ENCODE results near the gene TTC21A.

The TTC21A gene

DNA sequence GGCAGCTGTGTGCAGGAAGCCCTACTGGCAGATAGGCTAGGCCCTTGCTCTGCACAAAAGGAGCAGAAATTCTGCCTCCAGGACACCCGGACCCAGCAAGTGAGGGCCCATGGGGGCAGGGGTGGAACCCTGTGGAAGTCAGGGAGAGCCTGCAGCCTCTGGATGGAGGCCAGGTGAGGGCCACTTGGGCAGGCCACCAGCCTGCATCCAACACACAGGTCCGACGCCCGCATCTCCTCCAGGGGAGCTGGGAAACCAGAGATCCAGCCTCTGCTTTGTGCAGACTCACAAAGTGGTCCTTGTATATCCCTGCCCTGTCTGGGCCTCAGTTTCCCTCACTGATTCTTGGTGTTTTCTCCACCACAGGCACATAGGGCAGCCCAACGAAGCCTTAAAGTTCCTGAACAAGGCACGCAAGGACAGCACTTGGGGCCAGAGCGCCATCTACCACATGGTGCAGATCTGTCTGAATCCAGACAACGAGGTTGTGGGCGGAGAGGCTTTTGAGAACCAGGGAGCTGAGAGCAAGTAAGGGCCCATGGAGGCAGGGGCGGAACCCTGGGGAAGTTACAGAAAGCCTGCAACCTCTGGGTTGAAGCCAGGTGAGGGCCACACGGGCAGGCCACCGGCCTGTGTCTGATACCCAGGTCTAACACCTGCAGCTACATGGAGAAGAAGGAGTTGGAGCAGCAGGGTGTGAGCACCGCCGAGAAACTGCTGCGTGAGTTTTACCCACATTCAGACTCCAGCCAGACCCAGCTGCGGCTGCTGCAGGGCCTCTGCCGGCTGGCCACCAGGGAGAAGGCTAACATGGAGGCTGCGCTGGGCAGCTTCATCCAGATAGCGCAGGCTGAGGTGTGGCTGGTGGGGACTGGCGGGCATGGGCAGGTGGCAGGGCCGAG, 29.3 kb downstream of the TTC21A start:
- Mint-ChIP-seq H3K4me1 (peaks cover 41% of the 10 kb centered on the region), H3K9me3 (no peaks in the 10 kb centered on the region), H3K4me3 (no peak overlapping the region), H3K27me3 (no peaks in the 10 kb centered on the region), H3K27ac (no peak overlapping the region), H3K36me3 (peaks cover 27% of the 10 kb centered on the region)
- ATAC-seq = no peak

DNA sequence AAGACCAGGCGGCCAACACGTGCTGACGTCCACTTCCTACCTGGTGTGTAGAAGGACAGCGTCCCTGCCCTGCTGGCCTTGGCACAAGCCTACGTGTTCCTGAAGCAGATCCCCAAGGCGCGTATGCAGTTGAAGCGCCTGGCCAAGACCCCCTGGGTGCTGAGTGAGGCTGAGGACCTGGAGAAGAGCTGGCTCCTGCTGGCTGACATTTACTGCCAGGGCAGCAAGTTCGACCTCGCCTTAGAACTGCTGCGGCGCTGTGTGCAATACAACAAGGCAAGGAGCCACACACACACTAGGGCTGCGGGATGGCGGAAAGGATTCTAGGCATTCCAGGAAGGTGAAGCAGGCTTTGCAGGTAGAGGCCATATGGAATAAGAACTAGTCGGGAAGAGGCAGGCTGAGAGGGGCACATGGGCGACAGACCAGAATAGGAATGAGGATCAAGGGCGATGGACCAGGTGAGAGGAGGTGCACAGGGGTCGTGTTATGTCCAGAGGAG, 30.0 kb downstream of the TTC21A start:
- Mint-ChIP-seq H3K9me3 (no peaks in the 10 kb centered on the region), H3K27me3 (no peaks in the 10 kb centered on the region), H3K4me1 (peaks cover 48% of the 10 kb centered on the region), H3K36me3 (peaks cover 31% of the 10 kb centered on the region), H3K27ac (no peak overlapping the region), H3K4me3 (no peak overlapping the region)
- ATAC-seq = no peak

DNA sequence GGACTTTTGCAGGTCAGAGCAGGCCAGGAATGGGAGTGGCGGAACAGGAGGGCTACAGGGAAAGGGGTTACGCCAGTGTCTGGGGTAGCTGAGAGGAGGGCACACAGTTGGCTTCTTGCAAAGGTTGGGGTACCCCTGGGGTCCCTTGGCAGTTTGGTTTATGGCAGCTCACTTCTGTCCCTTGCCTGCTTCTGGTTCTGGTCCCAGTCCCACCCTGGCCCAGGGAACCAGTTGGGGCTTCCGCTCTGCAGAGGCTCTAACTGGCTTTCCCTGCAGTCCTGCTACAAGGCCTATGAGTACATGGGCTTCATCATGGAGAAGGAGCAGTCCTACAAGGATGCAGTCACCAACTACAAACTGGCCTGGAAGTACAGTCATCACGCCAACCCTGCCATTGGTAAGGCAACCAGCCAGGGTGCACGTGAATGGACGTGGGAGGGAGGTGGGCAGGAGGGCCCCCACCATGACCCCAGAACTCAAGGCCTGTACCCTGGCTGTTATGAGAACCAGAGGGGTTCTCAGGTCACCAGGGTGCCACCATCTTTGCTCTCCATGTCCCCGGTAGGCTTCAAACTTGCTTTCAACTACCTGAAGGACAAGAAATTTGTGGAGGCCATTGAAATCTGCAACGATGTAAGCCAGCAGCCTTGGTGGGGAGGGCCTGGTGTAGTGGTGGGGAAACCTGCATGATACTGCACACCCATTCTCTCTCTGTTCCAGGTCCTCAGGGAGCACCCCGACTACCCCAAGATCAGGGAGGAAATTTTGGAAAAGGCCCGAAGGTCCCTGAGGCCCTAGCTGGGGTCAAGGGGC, 30.7 kb downstream of the TTC21A start:
- Mint-ChIP-seq H3K27ac (peak overlapping the region; percentile 62), H3K27me3 (no peaks in the 10 kb centered on the region), H3K4me1 (peaks cover 56% of the 10 kb centered on the region), H3K36me3 (peaks cover 34% of the 10 kb centered on the region), H3K9me3 (no peaks in the 10 kb centered on the region), H3K4me3 (no peak overlapping the region)
- ATAC-seq = no peak

GRCh38 chr3:39138804-39139415, 31.4 kb downstream of the TTC21A start:
- ATAC-seq = peak; percentile 55
- peak overlapping the region; percentile 62 for H3K27ac Mint-ChIP-seq
- no peaks in the 10 kb centered on the region for H3K27me3 Mint-ChIP-seq
- no peaks in the 10 kb centered on the region for H3K9me3 Mint-ChIP-seq
- H3K36me3 Mint-ChIP-seq = peaks cover 32% of the 10 kb centered on the region
- peaks cover 54% of the 10 kb centered on the region for H3K4me1 Mint-ChIP-seq
- H3K4me3 Mint-ChIP-seq = no peak overlapping the region

DNA sequence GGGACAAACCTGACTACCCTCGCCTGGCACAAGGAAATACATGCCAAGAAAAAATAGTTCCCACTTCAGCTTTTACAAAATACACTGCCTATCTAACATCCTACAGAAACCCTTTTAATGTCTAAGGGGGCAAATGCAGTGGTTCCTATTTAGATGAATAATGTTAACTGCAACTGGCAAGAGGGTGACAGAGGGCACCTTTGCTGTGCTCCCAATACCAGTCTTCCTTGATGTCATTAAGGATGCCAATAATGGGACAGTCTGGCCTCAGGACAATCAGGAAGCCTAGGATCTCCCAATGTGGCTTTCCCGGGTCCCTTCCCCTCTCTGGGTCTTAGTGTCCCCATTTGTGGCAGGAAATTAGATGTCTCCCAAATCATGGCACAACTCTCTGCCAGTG, 32.0 kb downstream of the TTC21A start:
- Mint-ChIP-seq H3K4me1 (peaks cover 54% of the 10 kb centered on the region), H3K36me3 (peaks cover 36% of the 10 kb centered on the region), H3K9me3 (no peaks in the 10 kb centered on the region), H3K4me3 (no peak overlapping the region), H3K27ac (peak overlapping the region; percentile 62), H3K27me3 (no peaks in the 10 kb centered on the region)
- no peak for ATAC-seq

DNA sequence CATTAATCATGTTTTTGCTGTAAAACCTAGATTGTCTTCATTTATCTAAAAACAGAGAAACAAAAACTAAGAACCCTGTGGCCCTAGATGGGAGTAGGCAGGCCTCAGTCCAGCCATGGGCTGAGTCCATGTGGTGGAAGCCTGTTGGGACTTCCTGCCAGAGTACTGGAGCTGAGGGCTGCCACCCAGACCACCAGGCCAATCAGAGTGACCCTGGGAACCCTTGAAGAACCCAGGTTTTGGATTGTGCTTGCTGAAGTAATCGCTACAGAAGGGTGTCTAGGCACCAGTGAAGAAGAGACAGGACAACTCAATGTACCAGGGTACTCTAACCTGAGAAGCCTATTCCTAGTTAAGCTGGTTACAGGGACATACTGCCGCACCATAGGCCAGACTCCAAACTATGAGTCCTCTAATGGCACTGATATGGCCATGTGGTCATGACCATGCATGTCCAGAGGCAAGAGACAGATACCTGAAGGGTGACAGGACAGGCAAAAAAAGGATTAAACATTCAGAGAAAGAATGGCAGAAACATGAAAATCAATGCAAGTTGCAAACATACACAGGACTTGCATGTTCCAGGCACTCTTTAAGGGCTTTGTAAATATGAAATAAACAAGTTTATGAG, 33.0 kb downstream of the TTC21A start:
- Mint-ChIP-seq H3K4me3 (no peak overlapping the region), H3K27ac (peak overlapping the region; percentile 77)

DNA sequence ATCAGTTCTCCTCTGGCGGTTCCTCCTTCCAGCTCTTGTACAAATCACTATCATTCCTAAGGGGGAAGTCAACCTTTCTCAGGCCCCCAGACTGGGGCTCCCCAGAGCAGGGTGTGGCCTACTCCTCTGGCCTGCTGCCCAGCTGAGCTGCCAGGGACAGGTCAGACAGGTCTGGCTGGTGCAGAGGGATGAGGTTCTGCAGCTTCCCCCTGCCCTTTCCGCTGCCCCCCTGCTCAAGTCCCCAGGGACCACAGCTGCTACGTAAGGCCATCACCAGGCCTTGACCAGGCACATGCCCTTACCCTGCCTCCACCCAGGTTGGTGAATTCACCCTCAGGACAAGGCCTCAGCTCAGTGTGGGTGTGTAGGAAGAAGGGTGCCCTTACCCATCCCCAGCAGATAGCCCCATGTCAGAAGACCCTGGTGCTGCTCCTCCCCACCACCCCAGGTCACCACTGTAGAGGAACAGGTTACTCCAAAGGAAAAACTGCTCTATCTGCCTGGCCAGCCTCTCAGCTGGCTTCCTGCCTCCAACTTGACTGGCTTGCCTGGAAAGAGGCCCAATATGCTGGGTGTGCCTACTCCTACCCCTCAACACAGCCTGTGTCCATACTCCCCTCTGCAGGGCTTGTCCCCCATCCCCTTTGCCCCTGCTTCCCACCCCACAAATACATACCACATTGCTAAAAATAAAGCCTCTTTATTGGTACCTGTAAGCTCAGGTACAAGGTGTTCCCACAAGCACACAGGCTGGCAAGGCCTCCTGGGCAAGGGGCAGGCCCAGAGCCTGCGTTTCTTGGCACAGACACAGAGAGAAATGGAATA, 33.9 kb downstream of the TTC21A start:
- no peaks in the 10 kb centered on the region for H3K27me3 Mint-ChIP-seq
- peak; percentile 50 for ATAC-seq
- H3K36me3 Mint-ChIP-seq = peaks cover 48% of the 10 kb centered on the region
- peak overlapping the region; percentile 77 for H3K27ac Mint-ChIP-seq
- no peaks in the 10 kb centered on the region for H3K9me3 Mint-ChIP-seq
- H3K4me3 Mint-ChIP-seq = no peak overlapping the region
- peaks cover 66% of the 10 kb centered on the region for H3K4me1 Mint-ChIP-seq

More for the DNA sequence above, 33.0 kb downstream of the TTC21A start:
- Mint-ChIP-seq H3K27me3 (no peaks in the 10 kb centered on the region), H3K36me3 (peaks cover 41% of the 10 kb centered on the region), H3K9me3 (no peaks in the 10 kb centered on the region), H3K4me1 (peaks cover 58% of the 10 kb centered on the region)
- ATAC-seq = no peak

- H3K4me3 Mint-ChIP-seq = no peak overlapping the region
- H3K27me3 Mint-ChIP-seq = no peaks in the 10 kb centered on the region
- ATAC-seq = no peak
- H3K9me3 Mint-ChIP-seq = no peaks in the 10 kb centered on the region
- peaks cover 67% of the 10 kb centered on the region for H3K4me1 Mint-ChIP-seq
- peaks cover 49% of the 10 kb centered on the region for H3K36me3 Mint-ChIP-seq
- peak overlapping the region; percentile 77 for H3K27ac Mint-ChIP-seq
These were observed 34.6 kb downstream of the TTC21A start for GRCh38 chr3:39142067-39142466.

DNA sequence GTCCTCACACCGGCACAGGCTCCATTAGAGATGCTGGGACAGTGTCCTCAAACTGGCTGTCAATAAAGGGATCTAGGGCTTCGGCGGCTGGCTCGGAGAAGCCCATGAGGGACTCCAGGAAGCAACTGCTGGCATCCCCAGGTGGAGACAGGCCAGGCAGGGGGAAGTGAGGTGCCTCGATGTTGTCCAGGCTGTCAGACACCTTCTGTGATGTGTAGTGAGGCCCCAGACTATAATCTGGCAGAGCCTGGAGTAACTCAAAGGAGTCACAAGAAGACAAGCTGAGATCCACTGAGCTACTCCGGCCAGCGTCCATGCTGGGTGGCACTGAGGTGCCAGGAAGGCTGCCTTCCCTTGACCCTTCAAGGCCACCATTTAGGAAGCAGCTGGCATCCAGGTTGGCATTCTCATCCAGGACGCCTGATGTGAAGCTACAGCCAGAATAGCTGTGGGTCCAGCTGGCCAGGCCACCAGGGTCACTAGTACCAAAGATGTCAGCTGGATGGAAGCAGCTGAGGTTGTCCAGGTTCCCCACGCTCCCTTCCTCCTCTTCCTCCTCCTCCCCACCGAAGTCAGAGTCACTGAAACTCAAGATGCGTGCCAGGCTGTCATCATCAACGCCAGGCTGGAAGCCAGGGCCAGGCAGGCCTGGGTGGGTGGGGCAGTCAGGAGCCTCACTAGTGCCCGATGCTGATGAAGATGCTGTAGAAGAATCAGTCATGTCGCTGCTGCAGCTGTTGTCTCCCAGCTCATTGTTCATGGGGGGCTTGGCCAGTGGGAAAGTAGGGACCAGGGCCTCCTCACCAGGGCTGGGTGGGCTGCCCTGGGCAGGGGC, 35.8 kb downstream of the TTC21A start:
- peak overlapping the region; percentile 77 for H3K27ac Mint-ChIP-seq
- ATAC-seq = no peak
- peaks cover 49% of the 10 kb centered on the region for H3K36me3 Mint-ChIP-seq
- H3K4me3 Mint-ChIP-seq = no peak overlapping the region
- H3K27me3 Mint-ChIP-seq = no peaks in the 10 kb centered on the region
- no peaks in the 10 kb centered on the region for H3K9me3 Mint-ChIP-seq
- peaks cover 79% of the 10 kb centered on the region for H3K4me1 Mint-ChIP-seq

DNA sequence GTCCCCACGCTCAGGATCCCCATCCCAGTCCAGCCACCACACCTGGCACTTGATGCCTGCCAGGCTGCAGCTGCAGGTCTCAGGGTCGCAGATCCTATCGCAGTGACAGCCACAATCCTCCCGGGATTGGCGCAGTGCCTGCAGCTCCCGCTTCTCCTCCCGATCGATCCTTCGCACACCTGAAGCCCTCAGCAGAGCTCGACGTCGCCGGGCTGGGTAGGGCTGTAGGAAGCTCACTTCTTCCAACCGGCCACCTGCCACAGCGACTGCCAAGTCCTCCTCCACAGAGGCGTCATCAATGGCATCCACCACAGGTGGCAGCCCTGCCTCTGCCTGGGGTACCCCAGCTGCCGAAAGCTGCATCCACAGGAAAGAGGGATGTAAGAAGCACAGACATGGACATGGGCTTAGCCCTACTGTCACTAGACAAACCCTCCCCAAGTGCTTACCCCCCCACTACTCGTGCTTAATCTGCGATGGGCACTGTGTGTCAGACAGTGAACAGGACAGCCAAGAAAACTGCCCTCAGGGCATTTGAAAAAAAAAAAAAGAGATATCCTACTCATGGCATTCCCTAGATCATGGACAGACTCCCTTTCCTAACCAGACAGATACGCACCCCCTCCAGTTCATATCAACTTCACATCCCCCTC, 36.7 kb downstream of the TTC21A start:
- no peak overlapping the region for H3K27ac Mint-ChIP-seq
- H3K36me3 Mint-ChIP-seq = peaks cover 49% of the 10 kb centered on the region
- no peaks in the 10 kb centered on the region for H3K27me3 Mint-ChIP-seq
- peaks cover 82% of the 10 kb centered on the region for H3K4me1 Mint-ChIP-seq
- no peak overlapping the region for H3K4me3 Mint-ChIP-seq
- no peak for ATAC-seq
- no peaks in the 10 kb centered on the region for H3K9me3 Mint-ChIP-seq

DNA sequence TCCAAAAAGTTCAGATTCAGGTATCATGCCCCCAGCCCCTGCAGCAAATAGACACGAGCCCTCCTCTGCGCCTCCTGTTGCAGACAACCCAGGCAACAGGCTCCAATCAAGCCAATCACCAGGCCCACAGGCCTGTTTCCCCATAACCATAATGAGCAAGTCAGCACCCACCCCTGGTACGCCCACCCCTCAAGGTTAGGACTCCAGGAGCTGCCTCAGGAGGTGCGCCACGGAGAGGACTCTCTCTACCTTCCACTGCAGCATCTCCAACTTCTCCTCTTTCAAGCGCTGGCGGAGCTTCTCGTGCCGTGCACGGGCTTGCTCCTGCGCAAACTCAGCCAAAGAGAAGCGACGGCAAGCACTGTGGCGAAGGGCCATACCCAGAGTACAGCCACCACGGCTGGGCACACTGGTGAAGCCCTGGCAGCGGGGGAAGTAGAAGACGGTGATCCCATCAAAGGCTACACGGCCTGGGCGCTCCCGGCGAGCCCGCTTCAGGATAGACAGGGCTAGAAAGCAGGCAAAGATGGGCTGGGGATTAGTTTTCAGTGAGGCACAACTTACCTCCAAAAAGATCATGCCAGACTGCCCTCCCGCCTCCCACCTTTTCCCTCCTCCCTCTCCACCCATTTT, 37.4 kb downstream of the TTC21A start:
- ATAC-seq = no peak
- Mint-ChIP-seq H3K27me3 (no peaks in the 10 kb centered on the region), H3K27ac (no peak overlapping the region), H3K36me3 (peaks cover 49% of the 10 kb centered on the region), H3K9me3 (no peaks in the 10 kb centered on the region), H3K4me3 (no peak overlapping the region), H3K4me1 (peaks cover 83% of the 10 kb centered on the region)

DNA sequence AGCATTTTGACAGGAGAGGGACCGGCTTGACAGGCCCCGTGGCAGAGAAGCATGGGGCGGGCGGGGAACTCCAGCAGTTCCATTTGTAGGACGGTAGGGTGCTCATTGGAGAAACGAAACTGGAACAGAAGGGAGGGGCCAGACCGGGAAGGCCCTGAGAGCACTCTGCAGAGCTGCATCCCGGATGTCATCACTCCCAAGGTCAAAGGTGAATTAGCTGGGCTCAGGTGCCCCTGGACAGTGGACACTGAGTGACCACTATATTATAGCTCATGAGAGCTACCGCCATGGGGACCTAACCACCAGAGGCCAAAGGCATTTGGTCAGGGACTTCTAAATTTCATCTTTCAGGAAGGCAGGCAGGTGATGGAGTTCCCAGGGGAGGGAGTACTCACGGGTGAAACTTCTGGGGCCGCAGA, 38.6 kb downstream of the TTC21A start:
- ATAC-seq = no peak
- Mint-ChIP-seq H3K27ac (peak overlapping the region; percentile 87), H3K4me3 (peak overlapping the region; percentile 55), H3K4me1 (peaks cover 87% of the 10 kb centered on the region), H3K27me3 (no peaks in the 10 kb centered on the region), H3K36me3 (peaks cover 49% of the 10 kb centered on the region), H3K9me3 (no peaks in the 10 kb centered on the region)

Measured in stimulated activated memory B cell treated with anti-CD40 and anti-IgM and Interleukin-4, amounts not matched to agents 10 μg/mL and 1 μg/mL and 100 μg/mL, for 72 hours (primary cell).